Erythroblast (primary cell): ENCODE data around the gene TIPARP.

Source experiments
- DNase-seq, 2 experiments: peaks; one replicate each; lab custom pipeline; 2025; lab: John Stamatoyannopoulos, UW
- GATA1 ChIP-seq: IDR thresholded peaks from 2 replicates; pipeline ENCODE4 v1.6.1; 2011; ENCODE audit warnings: low read depth, mild to moderate bottlenecking, control low read depth, low read length, moderate library complexity
- POLR2A ChIP-seq: IDR thresholded peaks from 2 replicates; pipeline ENCODE4 v1.6.1; 2011; ENCODE audit warnings: mild to moderate bottlenecking, low read length

TIPARP gene

DNA sequence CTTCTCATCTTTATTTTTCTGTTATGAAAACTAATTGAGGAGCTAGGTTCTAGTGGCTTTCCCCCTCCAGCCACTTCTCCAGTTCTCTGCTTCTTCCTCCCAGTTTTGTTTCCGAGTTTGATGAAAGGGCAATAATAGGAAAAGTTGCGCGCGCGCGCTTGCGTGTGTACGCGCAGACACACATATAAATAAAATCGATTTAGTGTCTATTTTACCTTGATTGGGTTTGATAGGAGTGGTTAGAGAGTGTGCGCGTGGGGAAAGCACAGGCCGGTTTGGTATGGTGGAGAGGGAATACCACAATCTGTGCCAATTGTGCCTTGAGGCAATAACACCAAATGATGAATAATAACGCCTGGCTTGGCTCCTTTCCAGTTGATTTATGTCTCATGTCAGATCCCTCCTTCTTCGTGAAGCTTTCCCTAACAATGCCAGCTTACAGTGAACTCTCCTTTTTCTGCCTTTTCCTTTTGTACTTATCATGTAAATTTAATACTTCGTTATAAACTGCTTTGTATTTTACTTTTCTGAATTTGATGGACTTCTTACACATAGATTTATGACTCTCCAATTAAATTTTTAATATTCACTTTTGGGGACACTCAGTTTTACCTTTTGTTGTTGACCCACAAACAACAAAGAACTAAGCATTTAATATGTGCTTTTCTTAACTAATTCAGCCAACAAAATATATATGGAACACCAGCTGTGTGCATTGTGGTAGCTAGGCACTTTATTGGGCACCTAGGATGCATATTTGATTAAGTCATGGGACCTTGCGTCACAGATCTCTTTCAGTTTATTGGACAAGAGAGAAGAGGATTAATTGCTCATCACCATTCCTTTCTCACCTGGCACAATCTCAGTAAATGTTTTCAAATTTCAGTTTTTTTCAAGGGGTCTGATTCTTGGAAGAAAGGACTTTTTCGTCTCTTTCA, 1.7 kb downstream of the TIPARP start:
- DNase-seq, result peak; percentile 61 to 78
- TF ChIP-seq GATA1, result no peak
- TF ChIP-seq POLR2A, result no peak

GRCh38 chr3:156676768-156677479, 2.5 kb downstream of the TIPARP start:
- peak in 1 of 2 experiments; percentile 23 for DNase-seq
- TF ChIP-seq POLR2A, result no peak
- no peak for TF ChIP-seq GATA1

DNA sequence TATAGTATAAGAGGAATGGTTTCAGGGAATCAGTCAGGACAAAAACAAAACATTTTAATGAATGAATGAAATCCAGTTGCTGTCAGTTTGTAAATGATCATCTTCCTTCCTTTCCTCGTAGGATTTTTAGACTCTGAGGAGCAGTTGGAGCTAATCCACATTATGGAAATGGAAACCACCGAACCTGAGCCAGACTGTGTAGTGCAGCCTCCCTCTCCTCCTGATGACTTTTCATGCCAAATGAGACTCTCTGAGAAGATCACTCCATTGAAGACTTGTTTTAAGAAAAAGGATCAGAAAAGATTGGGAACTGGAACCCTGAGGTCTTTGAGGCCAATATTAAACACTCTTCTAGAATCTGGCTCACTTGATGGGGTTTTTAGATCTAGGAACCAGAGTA, 3.1 kb downstream of the TIPARP start:
- no peak for DNase-seq
- no peak for TF ChIP-seq POLR2A
- no peak for TF ChIP-seq GATA1

- no peak for DNase-seq
- TF ChIP-seq POLR2A (no peak), GATA1 (no peak)
Observed at GRCh38 chr3:156678197-156678596, 3.8 kb downstream of the TIPARP start.

DNA sequence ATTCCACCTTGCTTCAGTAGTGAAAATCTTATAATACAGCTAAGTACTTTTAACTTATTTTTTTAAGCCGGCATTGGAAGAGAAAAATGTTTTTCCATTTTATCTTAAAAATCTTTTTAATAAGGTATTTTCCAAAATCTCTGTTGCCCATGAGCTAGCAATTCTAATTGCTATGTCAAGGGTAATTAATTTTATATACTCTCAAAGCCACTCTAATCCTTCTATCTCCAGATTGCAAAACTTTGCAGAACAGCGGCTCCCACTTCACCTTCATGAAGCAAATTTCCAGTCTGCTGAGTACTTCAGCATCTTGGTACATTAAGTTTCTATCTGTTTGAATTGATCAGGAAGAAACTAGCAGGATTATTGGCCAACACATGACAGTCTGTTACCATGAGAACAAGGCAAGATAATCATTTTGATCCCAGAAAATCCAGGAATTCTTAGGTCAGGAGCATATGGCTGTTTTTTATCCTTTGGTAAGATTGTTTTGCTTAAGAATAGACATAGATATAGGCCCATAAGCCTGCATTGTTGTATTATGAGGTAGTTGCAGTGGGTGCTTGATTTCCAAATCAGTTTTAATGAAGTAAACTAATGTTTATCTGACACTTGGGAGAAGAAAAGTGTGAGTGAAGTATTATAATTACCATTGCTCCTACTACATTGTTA, 6.0 kb downstream of the TIPARP start:
- no peak for TF ChIP-seq POLR2A
- TF ChIP-seq GATA1, result no peak

DNA sequence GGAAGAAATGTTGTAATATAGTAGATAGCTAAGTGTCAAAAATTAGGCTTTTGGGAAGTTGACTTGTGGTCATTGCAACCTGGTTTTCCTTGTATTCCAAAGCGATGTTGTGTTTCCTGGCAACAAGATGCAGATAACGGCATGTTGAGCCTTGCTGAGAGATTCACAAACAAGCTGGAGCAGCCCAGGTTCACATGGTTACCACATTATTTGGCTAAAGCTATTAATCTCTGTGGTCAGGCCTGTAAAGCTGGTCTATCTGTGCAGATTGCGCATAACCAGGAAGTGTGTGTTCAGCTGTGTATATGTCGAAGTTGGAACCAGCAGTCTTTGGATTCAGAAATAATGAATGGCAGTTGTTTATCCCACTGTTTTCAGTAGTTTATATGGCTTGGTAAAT, 6.6 kb downstream of the TIPARP start:
- peak; percentile 48 to 72 for DNase-seq
- no peak for TF ChIP-seq POLR2A
- TF ChIP-seq GATA1, result no peak

More for the DNA sequence above, 6.0 kb downstream of the TIPARP start:
- no peak for DNase-seq

- no peak for DNase-seq
- TF ChIP-seq GATA1, result no peak
- TF ChIP-seq POLR2A, result no peak
Observed at GRCh38 chr3:156682501-156682900, 8.1 kb downstream of the TIPARP start.

DNA sequence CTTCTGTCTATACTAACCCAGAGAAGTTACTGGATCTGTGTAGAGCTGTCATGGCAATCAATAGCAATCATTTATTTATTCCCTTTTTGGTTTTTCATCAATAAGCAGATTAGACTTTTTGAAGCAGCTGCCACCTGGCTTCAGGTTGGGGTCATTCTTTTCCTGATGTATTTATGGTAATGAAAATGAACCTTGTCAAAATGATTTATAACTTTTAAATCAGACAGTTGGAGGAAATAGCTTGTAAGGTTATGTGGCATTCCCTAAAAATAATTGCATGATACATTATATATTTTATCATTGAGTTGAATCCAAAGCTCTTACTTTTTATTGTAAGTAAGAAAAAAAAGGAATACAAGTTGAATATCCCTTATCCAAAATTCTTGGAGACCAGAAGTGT, 8.6 kb downstream of the TIPARP start:
- no peak for DNase-seq
- TF ChIP-seq POLR2A (no peak), GATA1 (no peak)

GRCh38 chr3:156685198-156685597, 10.8 kb downstream of the TIPARP start:
- no peak for TF ChIP-seq GATA1
- no peak for TF ChIP-seq POLR2A
- no peak for DNase-seq

GRCh38 chr3:156685752-156686151, 11.4 kb downstream of the TIPARP start:
- TF ChIP-seq POLR2A, result no peak
- no peak for TF ChIP-seq GATA1
- no peak for DNase-seq

DNA sequence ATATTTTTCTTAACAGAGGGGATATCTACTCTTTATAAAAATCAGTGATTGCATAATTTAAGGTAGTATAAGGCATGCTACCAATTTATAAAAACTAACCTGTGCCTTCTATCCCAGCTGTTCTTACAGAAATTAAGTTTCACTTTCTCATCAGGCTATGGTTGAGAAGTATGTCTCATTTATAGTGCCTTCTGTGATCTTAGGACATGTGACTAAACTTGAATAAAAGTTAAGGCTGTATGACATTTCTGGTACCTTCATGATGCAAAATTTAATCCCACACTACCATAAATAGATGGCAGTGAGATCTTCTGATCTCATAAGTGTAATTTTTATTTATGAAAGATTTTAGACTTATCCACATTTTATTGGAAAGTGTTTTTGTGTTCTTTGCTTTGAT, 12.6 kb downstream of the TIPARP start:
- TF ChIP-seq GATA1, result no peak
- no peak for TF ChIP-seq POLR2A
- DNase-seq, result no peak

GRCh38 chr3:156688632-156689452, 14.5 kb downstream of the TIPARP start:
- peak; percentile 19 to 20 for DNase-seq
- no peak for TF ChIP-seq GATA1

- no peak for TF ChIP-seq POLR2A
- no peak for TF ChIP-seq GATA1
- peak; percentile 7 to 43 for DNase-seq
Observed at GRCh38 chr3:156689608-156690007, 15.2 kb downstream of the TIPARP start.
